Uterus (tissue), 4 donors: Measurements from ENCODE around the gene LAX1. TPM values are rescaled to one million over a fixed set of nuclear protein-coding genes. Genes with fewer than 3 reads are reported as not detected.
"Not testable (repeated sequence)": the region's sequence is repeated elsewhere in the genome, so short reads cannot be mapped to it uniquely, and the experiment has no call there.

Experiments
- DNase-seq, 2 donors: peaks; one replicate each; pipeline ENCODE4 v3.0.0-alpha.2; 2019 to 2020
- H3K27ac ChIP-seq, 2 donors: fragments of 200-600 bp; sonication (generic); 1 replicate in 1 of 2; 2 replicates in 1 of 2; pipeline ENCODE4 v1.5.1; 2016 to 2018
- H3K27me3 ChIP-seq, 2 donors: fragments of 200-600 bp; sonication (generic); one replicate each; pipeline ENCODE4 v1.5.1; 2018 to 2019; ENCODE audit warnings: control low read depth in 1 of 2
- H3K36me3 ChIP-seq, 2 donors: fragments of 200-600 bp; sonication (generic); one replicate each; pipeline ENCODE4 v1.5.1; 2019; ENCODE audit warnings: control low read depth in 1 of 2
- H3K4me1 ChIP-seq, 2 donors: fragments of 200-600 bp; sonication (generic); one replicate each; pipeline ENCODE4 v1.5.1; 2018 to 2019; ENCODE audit warnings: control low read depth in 1 of 2
- H3K4me3 ChIP-seq, 2 donors: fragments of 200-600 bp; sonication (generic); 1 replicate in 1 of 2; 2 replicates in 1 of 2; pipeline ENCODE4 v1.5.1; 2018 to 2019; ENCODE audit warnings: mild to moderate bottlenecking in 1 of 2
- H3K9me3 ChIP-seq, 2 donors: fragments of 200-600 bp; sonication (generic); one replicate each; pipeline ENCODE4 v1.5.1; 2019; ENCODE audit warnings: control low read depth in 1 of 2
- CTCF ChIP-seq, 4 experiments: fragments of 200-600 bp in 2 of 4; fragments of 450-650 bp in 2 of 4; sonication (generic) in 2 of 4; IDR thresholded peaks; one replicate each; pipeline ENCODE4 v1.5.1; 2016 to 2019; ENCODE audit warnings: antibody characterized with exemption in 4 of 4, mild to moderate bottlenecking in 2 of 4, moderate library complexity in 1 of 4
- POLR2A ChIP-seq, 2 donors: fragments of 450-650 bp; IDR thresholded peaks; one replicate each; pipeline ENCODE4 v1.6.1; 2016; ENCODE audit warnings: antibody characterized with exemption in 2 of 2, mild to moderate bottlenecking in 1 of 2, moderate library complexity in 1 of 2
- intact Hi-C: fragments of 100-400 bp; cut with DNase I; formaldehyde crosslinking; loops from one replicate; pipeline ENCODE4 v1.15.1; 2023; ENCODE audit warnings: low total_unique reads
- total RNA-seq, 4 donors: library from RNA; depleted of rRNA in 3 of 4; stranded (reverse); fragments of >200 nt in 3 of 4; gene quantifications; one replicate each; pipeline versions ENCODE4 v1.1.0 to v1.2.4, GENCODE V29; 2014 to 2023
- donor health status: DM: yes; HTN: yes; CAD: no.

The LAX1 gene
- total RNA-seq, 4 donors from 2014 or later: 0.28 to 2.0 (median 0.61) TPM; not detected in 1

DNA sequence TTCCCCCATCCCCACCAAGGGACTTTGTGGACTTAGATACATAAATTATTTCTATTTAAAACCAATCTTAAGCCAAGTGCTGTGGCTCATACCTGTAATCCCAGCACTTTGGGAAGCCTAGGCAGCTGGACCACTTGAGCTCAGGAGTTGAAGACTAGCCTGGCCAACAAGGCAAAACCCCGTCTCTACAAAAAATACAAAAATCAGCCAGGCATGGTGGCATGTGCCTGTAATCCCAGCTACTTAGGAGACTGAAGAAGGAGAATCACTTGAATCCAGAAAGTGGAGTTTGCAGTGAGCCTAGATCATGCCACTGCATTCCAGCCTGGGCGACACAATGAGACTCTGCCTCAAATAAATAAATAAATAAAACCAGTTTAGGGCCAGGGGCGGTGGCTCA lies 4.5 kb upstream of the LAX1 start:
- no peaks in the 10 kb centered on the region for H3K9me3 ChIP-seq
- H3K27me3 ChIP-seq: no peaks in the 10 kb centered on the region
- TF ChIP-seq CTCF (IDR thresholded peaks at IDR 0.05) (no peak), POLR2A (IDR thresholded peaks at IDR 0.05) (no peak)
- H3K36me3 ChIP-seq: no peaks in the 10 kb centered on the region
- no peak for DNase-seq
- no peaks in the 10 kb centered on the region for H3K4me1 ChIP-seq
- H3K4me3 ChIP-seq: no peak overlapping the region
- intact Hi-C loops: no loop called here
- no peak overlapping the region for H3K27ac ChIP-seq

- H3K4me1 ChIP-seq, H3K9me3 ChIP-seq, H3K27ac ChIP-seq, H3K27me3 ChIP-seq, H3K4me3 ChIP-seq, intact Hi-C loops, DNase-seq, H3K36me3 ChIP-seq: not testable (repeated sequence)
These were observed 3.0 kb upstream of the LAX1 start for GRCh38 chr1:203761958-203762357.

- Histone ChIP-seq H3K9me3 (no peaks in the 10 kb centered on the region), H3K4me3 (no peak overlapping the region), H3K36me3 (no peaks in the 10 kb centered on the region), H3K27ac (no peak overlapping the region), H3K27me3 (no peaks in the 10 kb centered on the region), H3K4me1 (no peaks in the 10 kb centered on the region)
- intact Hi-C loops: no loop called here
- TF ChIP-seq POLR2A (IDR thresholded peaks at IDR 0.05): no peak
- no peak for TF ChIP-seq CTCF (IDR thresholded peaks at IDR 0.05)
- DNase-seq: no peak
These were observed 1.5 kb upstream of the LAX1 start for GRCh38 chr1:203763505-203763904.

- H3K36me3 ChIP-seq: no peaks in the 10 kb centered on the region
- no peaks in the 10 kb centered on the region for H3K9me3 ChIP-seq
- no peak for TF ChIP-seq POLR2A (IDR thresholded peaks at IDR 0.05)
- no peak for TF ChIP-seq CTCF (IDR thresholded peaks at IDR 0.05)
- no peak overlapping the region for H3K27ac ChIP-seq
- no peaks in the 10 kb centered on the region for H3K4me1 ChIP-seq
- DNase-seq: no peak
- no peaks in the 10 kb centered on the region for H3K27me3 ChIP-seq
- intact Hi-C loops: no loop called here
- H3K4me3 ChIP-seq: no peak overlapping the region
These were observed 616 bp upstream of the LAX1 start for GRCh38 chr1:203764105-203765028.

GRCh38 chr1:203768256-203768655 lies 3.3 kb downstream of the LAX1 start:
- H3K36me3 ChIP-seq: no peaks in the 10 kb centered on the region
- H3K4me1 ChIP-seq: no peaks in the 10 kb centered on the region
- DNase-seq: no peak
- H3K27ac ChIP-seq: no peak overlapping the region
- intact Hi-C loops: no loop called here
- H3K27me3 ChIP-seq: no peaks in the 10 kb centered on the region
- H3K9me3 ChIP-seq: no peaks in the 10 kb centered on the region
- no peak overlapping the region for H3K4me3 ChIP-seq
- no peak for TF ChIP-seq CTCF (IDR thresholded peaks at IDR 0.05)
- no peak for TF ChIP-seq POLR2A (IDR thresholded peaks at IDR 0.05)
